GM23248 (cell line): ENCODE results near the gene MTHFD1L. TPM values are rescaled to one million over a fixed set of nuclear protein-coding genes. Genes with fewer than 3 reads are reported as not detected.

Experiments used
- DNase-seq: peaks from one replicate; pipeline ENCODE4 v3.0.0-alpha.2; 2015
- H2AFZ ChIP-seq: fragments of 200-600 bp; sonication (generic); 2 replicates; pipeline ENCODE4 v1.6.1; 2016; ENCODE audit warnings: antibody characterized with exemption
- H3F3A ChIP-seq: fragments of 200-600 bp; sonication (generic); 2 replicates; pipeline ENCODE4 v1.6.1; 2016; ENCODE audit warnings: mild to moderate bottlenecking, antibody characterized with exemption, mixed run types; ENCODE audit not compliant: insufficient read depth
- H3K27ac ChIP-seq: fragments of 200-600 bp; sonication (generic); 2 replicates; pipeline ENCODE4 v1.5.1; 2016; ENCODE audit warnings: mild to moderate bottlenecking
- H3K27me3 ChIP-seq: fragments of 200-600 bp; sonication (generic); replicated peaks from 2 replicates; pipeline ENCODE4 v1.6.1; 2016; ENCODE audit warnings: mild to moderate bottlenecking; ENCODE audit not compliant: insufficient read depth
- H3K36me3 ChIP-seq: fragments of 200-600 bp; sonication (generic); 2 replicates; pipeline ENCODE4 v1.6.1; 2016; ENCODE audit warnings: low read depth, mild to moderate bottlenecking
- H3K4me1 ChIP-seq: fragments of 200-600 bp; sonication (generic); 2 replicates; pipeline ENCODE4 v1.6.1; 2016; ENCODE audit warnings: mild to moderate bottlenecking; ENCODE audit not compliant: insufficient read depth
- H3K4me2 ChIP-seq: fragments of 200-600 bp; sonication (generic); one replicate; pipeline ENCODE4 v1.6.1; 2016; ENCODE audit warnings: mild to moderate bottlenecking; ENCODE audit not compliant: unreplicated experiment
- H3K4me3 ChIP-seq: fragments of 200-600 bp; sonication (generic); 2 replicates; pipeline ENCODE4 v1.5.1; 2016; ENCODE audit warnings: mild to moderate bottlenecking
- H3K79me2 ChIP-seq: fragments of 200-600 bp; sonication (generic); 2 replicates; pipeline ENCODE4 v1.6.1; 2016; ENCODE audit warnings: mild to moderate bottlenecking; ENCODE audit not compliant: insufficient read depth
- H3K9ac ChIP-seq: fragments of 200-600 bp; sonication (generic); 2 replicates; pipeline ENCODE4 v1.6.1; 2016; ENCODE audit warnings: mild to moderate bottlenecking
- H3K9me2 ChIP-seq: fragments of 200-600 bp; sonication (generic); 2 replicates; pipeline ENCODE4 v1.6.1; 2016; ENCODE audit warnings: mixed run types, mild to moderate bottlenecking, moderate library complexity; ENCODE audit not compliant: insufficient read depth
- H3K9me3 ChIP-seq: fragments of 200-600 bp; sonication (generic); one replicate; pipeline ENCODE4 v1.6.1; 2017; ENCODE audit warnings: low read depth
- H4K20me1 ChIP-seq: fragments of 200-600 bp; sonication (generic); 2 replicates; pipeline ENCODE4 v1.6.0; 2016; ENCODE audit not compliant: insufficient read depth
- EZH2 ChIP-seq: fragments of 200-600 bp; sonication (generic); IDR thresholded peaks from 2 replicates; pipeline ENCODE4 v1.6.1; 2018; ENCODE audit warnings: antibody characterized with exemption, mild to moderate bottlenecking; ENCODE audit not compliant: insufficient read depth, poor library complexity, severe bottlenecking
- EZH2phosphoT487 ChIP-seq: fragments of 200-600 bp; sonication (generic); IDR thresholded peaks from 2 replicates; pipeline ENCODE4 v1.6.1; 2018; ENCODE audit warnings: antibody characterized with exemption, moderate library complexity, mild to moderate bottlenecking, low read depth; ENCODE audit not compliant: insufficient read depth
- WGBS, 2 experiments: methylation state at CpG; one replicate each; pipeline ENCODE4 v1.1.6; 2015 to 2017; ENCODE audit warnings: low lambda C conversion rate in 2 of 2, low coverage in 1 of 2; ENCODE audit errors: missing lambda C conversion rate in 2 of 2; 5-methylcytosine and 5-hydroxymethylcytosine counted together
- in situ Hi-C: fragments of 300-500 bp; cut with MboI; formaldehyde crosslinking; loops from 2 replicates; pipeline ENCODE4 v1.15.0; 2020
- polyA plus RNA-seq: library from polyadenylated mRNA; unstranded; fragments of >200 nt; fragmentation: Nextera tagmentation; extraction: Ambion mirVana; gene quantifications from 2 replicates; pipeline ENCODE4 v1.2.1, GENCODE V29; 2016
- total RNA-seq: library from RNA; depleted of rRNA; stranded (reverse); fragments of >200 nt; shearing (Covaris generic); gene quantifications from 2 replicates; pipeline ENCODE4 v1.2.3, GENCODE V29; 2014

The MTHFD1L gene
- total and polyA plus RNA-seq, 2 experiments from 2014 or later: 57.6 to 99.6 TPM

DNA sequence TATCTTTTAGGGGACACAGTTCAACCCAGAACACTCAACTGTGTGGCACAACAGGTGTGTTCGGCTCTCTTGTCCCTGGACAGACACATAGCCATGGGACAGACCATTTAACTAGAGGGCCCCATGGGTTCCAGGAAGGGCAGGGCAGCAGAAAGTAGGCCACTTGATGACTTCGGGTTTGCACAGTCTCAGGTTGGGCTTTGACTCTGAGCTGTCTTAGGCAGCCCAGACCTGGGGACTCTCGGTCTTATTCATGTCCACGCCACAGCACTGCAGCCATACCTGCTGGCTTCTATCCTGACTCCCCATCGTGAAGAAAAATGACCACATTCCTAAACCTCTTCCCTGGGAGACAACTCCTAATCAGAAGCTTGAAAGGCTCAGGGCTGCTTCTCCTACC is 228.2 kb downstream of the MTHFD1L start:
- TF ChIP-seq EZH2phosphoT487: no peak
- no peak for TF ChIP-seq EZH2
- Histone ChIP-seq H4K20me1 (no peaks in the 10 kb centered on the region; the same call in none of the 2 replicates), H3K9me3 (no peaks in the 10 kb centered on the region), H3K4me1 (0 out of 2 replicates have a peak, but pooled peaks cover 6% of the 10 kb centered on the region), H3K9ac (no peak overlapping the region), H3K4me2 (no peak overlapping the region), H2AFZ (no peak overlapping the region), H3K4me3 (no peak overlapping the region), H3F3A (0 out of 2 replicates have a peak, but pooled peaks cover 16% of the 10 kb centered on the region), H3K36me3 (peaks cover 55% of the 10 kb centered on the region; the same call in 1 of the 2 replicates), H3K27me3 (no peaks in the 10 kb centered on the region), H3K27ac (no peak overlapping the region), H3K79me2 (no peaks in the 10 kb centered on the region; the same call in 1 of the 2 replicates), H3K9me2 (no peaks in the 10 kb centered on the region)
- DNase-seq: no peak
- WGBS, 2 experiments: 85 to 92% methylated on average over 5 of the region's 5 CpGs
- in situ Hi-C loops: no loop called here

DNA sequence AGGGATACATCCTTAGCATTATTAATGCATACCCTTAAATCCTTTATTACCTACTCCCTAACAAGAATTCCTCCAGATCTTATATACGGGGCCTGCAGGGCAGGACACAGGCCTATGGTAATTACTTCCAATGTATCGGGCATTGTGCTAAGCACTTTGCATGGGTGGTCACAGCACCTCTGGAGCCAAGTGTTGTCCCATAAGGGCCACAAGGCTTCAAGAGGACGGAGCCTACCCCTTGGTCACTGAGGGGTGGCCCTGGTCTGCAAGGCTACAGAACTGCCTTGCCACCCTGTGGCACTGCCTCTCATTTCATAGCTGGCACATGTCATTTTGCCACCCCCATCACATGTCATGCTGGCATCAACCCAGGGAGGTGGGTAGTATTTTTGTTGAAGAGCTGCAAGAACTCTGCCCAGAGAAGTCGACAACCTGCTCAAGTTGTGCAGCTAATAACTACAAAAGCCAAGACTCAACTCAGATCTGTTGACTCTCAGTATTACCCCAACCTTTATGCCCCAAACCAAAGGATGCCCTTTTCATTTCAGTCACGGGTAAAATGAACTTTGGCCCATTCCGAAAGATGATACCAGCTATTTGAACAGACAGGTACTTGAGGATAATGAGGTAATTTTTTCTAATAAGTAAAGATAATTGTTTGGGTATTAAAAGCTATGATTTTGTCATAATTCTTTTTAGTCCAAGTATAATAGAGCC is 230.2 kb downstream of the MTHFD1L start:
- H3F3A ChIP-seq: 0 out of 2 replicates have a peak, but pooled peaks cover 16% of the 10 kb centered on the region
- no peak overlapping the region for H3K27ac ChIP-seq
- H4K20me1 ChIP-seq: no peaks in the 10 kb centered on the region; the same call in none of the 2 replicates
- no peak overlapping the region for H3K9ac ChIP-seq
- H3K4me3 ChIP-seq: no peak overlapping the region
- no peaks in the 10 kb centered on the region for H3K9me3 ChIP-seq
- H3K36me3 ChIP-seq: peaks cover 59% of the 10 kb centered on the region; the same call in 1 of the 2 replicates
- TF ChIP-seq EZH2 (no peak), EZH2phosphoT487 (no peak)
- no peak for DNase-seq
- no peak overlapping the region for H2AFZ ChIP-seq
- H3K27me3 ChIP-seq: no peaks in the 10 kb centered on the region
- H3K79me2 ChIP-seq: no peaks in the 10 kb centered on the region; the same call in 1 of the 2 replicates
- 0 out of 2 replicates have a peak, but pooled peaks cover 6% of the 10 kb centered on the region for H3K4me1 ChIP-seq
- H3K4me2 ChIP-seq: no peak overlapping the region
- in situ Hi-C loops: no loop called here
- no peaks in the 10 kb centered on the region for H3K9me2 ChIP-seq
- 94 to 96% methylated on average over 6 of the region's 6 CpGs for WGBS, 2 experiments

DNA sequence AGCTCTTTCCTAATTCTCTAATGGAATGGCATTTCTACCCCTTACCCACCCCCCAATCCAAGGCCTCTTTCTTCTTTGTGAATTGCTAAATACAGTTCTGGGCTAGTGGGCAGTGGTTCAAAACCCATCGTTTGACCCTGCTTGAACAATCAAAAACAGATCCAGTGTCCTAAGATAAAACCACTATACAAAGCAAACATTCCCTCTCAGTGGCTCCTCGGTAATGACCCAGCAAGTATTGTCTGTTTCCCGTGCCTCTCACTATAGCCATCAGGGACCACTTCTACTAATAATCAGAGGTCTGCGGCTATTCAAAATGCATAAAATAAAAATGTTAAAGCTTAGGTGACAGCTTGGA is 230.7 kb downstream of the MTHFD1L start:
- Histone ChIP-seq H3K4me1 (0 out of 2 replicates have a peak, but pooled peaks cover 6% of the 10 kb centered on the region), H3K79me2 (no peaks in the 10 kb centered on the region; the same call in 1 of the 2 replicates), H3K4me3 (no peak overlapping the region), H3K4me2 (no peak overlapping the region), H4K20me1 (no peaks in the 10 kb centered on the region; the same call in none of the 2 replicates), H3K27ac (no peak overlapping the region), H3K9me2 (no peaks in the 10 kb centered on the region), H3K36me3 (peaks cover 59% of the 10 kb centered on the region; the same call in 1 of the 2 replicates), H3K9ac (no peak overlapping the region), H3K9me3 (no peaks in the 10 kb centered on the region), H3F3A (0 out of 2 replicates have a peak, but pooled peaks cover 16% of the 10 kb centered on the region), H2AFZ (no peak overlapping the region), H3K27me3 (no peaks in the 10 kb centered on the region)
- in situ Hi-C loops: no loop called here
- WGBS, 2 experiments: 38 to 48% methylated on average over 4 of the region's 4 CpGs
- TF ChIP-seq EZH2 (no peak), EZH2phosphoT487 (no peak)
- no peak for DNase-seq

DNA sequence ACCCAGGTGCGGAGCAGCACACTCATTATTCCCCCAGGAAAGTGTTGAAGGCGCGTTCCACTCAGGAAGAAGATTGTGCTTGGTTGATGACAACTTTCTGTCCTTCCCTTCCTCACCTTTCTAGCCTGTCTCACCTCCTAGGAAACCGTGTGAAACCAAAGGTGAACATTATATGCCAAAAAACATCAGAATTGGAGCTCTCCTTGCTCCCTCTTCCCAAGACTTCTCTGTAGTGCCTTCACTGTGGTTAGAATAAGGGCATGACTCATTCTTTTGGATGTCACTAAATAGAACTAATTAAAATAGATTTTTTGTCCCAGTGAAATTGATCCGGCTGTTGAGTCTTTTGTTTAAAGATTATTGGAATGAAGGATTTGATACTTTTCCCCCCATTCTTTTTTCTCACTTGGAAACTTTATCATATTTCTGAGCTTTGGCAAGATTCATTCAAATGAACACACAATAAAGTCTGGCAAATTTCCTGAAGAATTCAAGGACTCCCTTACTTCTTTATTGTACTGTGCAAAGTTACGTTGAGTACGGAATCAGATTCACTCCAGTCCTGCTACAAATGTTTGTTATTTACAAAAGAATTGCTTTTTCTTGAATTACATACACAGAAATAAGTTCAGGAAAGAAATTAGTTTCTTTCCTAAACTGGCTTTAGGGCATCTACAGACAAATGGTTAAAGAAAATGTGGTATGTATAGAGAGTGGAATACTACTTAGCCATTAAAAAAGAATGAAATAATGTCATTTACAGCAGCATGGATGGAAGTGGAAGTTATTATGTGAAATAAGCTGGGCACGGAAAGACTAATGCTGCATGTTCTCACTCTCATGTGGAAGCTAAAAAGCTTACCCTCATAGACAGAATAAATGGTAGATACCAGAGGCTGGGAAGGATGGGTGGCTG is 231.4 kb downstream of the MTHFD1L start:
- no peak overlapping the region for H3K27ac ChIP-seq
- H3K9ac ChIP-seq: no peak overlapping the region
- TF ChIP-seq EZH2phosphoT487 (no peak), EZH2 (no peak)
- WGBS, 2 experiments: 81 to 83% methylated on average over 8 of the region's 8 CpGs
- H3K9me3 ChIP-seq: no peaks in the 10 kb centered on the region
- no peak overlapping the region for H3K4me2 ChIP-seq
- no peaks in the 10 kb centered on the region; the same call in 1 of the 2 replicates for H3K79me2 ChIP-seq
- in situ Hi-C loops: no loop called here
- H3K27me3 ChIP-seq: no peaks in the 10 kb centered on the region
- 0 out of 2 replicates have a peak, but pooled peaks cover 16% of the 10 kb centered on the region for H3F3A ChIP-seq
- H3K4me3 ChIP-seq: no peak overlapping the region
- H3K9me2 ChIP-seq: no peaks in the 10 kb centered on the region
- no peak overlapping the region for H2AFZ ChIP-seq
- H4K20me1 ChIP-seq: no peaks in the 10 kb centered on the region; the same call in 1 of the 2 replicates
- peak; percentile 44 for DNase-seq
- peaks cover 59% of the 10 kb centered on the region; the same call in 1 of the 2 replicates for H3K36me3 ChIP-seq
- H3K4me1 ChIP-seq: 0 out of 2 replicates have a peak, but pooled peaks cover 6% of the 10 kb centered on the region
